OCI-LY7 (cell line): Measurements from ENCODE around the gene ZNRF3.

Experiments used
- EZH2phosphoT487 ChIP-seq: fragments of 200-600 bp; sonication (generic); IDR thresholded peaks from 2 replicates; pipeline ENCODE4 v1.6.1; 2018; ENCODE audit warnings: low read depth, borderline replicate concordance, mild to moderate bottlenecking, mixed run types, antibody characterized with exemption, low read length, moderate library complexity, mixed read lengths
- TF ChIP-seq, protein P1 (sequence below): fragments of 200-600 bp; sonication (generic); conservative IDR thresholded peaks from 2 replicates; pipeline ENCODE4 v1.5.1; 2014; ENCODE audit warnings: mild to moderate bottlenecking, antibody characterized with exemption, low read length, moderate library complexity, mixed read lengths

DNA sequence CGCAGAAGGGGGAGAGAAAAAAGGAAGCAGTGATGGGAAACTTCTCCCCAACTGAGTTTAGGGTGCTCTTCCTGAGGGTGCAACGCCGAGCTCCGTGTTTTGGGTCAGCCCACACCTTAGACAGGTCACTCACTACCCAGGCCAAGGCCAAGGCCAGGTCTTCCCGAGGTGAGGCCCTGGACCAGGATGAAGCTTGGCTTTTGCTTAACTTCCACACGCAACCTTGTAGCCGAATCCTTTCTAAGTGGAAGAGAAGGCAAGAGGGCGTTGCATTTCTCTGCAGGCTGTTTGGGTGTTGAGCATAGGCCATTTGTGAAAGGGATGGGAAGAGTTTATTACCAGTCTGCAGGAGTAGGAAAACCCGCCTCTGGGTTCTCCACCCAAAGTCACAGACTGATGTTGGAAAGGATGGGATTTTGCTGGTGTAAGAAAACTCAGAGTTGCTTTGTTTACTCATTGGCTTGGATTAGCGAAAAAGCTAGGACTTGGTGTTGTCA is 191.0 kb downstream of the ZNRF3 start:
- TF ChIP-seq, protein P1, sequence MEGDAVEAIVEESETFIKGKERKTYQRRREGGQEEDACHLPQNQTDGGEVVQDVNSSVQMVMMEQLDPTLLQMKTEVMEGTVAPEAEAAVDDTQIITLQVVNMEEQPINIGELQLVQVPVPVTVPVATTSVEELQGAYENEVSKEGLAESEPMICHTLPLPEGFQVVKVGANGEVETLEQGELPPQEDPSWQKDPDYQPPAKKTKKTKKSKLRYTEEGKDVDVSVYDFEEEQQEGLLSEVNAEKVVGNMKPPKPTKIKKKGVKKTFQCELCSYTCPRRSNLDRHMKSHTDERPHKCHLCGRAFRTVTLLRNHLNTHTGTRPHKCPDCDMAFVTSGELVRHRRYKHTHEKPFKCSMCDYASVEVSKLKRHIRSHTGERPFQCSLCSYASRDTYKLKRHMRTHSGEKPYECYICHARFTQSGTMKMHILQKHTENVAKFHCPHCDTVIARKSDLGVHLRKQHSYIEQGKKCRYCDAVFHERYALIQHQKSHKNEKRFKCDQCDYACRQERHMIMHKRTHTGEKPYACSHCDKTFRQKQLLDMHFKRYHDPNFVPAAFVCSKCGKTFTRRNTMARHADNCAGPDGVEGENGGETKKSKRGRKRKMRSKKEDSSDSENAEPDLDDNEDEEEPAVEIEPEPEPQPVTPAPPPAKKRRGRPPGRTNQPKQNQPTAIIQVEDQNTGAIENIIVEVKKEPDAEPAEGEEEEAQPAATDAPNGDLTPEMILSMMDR = no peak
- no peak for TF ChIP-seq EZH2phosphoT487
